Measurements from ENCODE around the gene KRTAP5-10.
"Not testable (repeated sequence)": the region's sequence is repeated elsewhere in the genome, so short reads cannot be mapped to it uniquely, and the experiment has no call there.

The KRTAP5-10 gene

DNA sequence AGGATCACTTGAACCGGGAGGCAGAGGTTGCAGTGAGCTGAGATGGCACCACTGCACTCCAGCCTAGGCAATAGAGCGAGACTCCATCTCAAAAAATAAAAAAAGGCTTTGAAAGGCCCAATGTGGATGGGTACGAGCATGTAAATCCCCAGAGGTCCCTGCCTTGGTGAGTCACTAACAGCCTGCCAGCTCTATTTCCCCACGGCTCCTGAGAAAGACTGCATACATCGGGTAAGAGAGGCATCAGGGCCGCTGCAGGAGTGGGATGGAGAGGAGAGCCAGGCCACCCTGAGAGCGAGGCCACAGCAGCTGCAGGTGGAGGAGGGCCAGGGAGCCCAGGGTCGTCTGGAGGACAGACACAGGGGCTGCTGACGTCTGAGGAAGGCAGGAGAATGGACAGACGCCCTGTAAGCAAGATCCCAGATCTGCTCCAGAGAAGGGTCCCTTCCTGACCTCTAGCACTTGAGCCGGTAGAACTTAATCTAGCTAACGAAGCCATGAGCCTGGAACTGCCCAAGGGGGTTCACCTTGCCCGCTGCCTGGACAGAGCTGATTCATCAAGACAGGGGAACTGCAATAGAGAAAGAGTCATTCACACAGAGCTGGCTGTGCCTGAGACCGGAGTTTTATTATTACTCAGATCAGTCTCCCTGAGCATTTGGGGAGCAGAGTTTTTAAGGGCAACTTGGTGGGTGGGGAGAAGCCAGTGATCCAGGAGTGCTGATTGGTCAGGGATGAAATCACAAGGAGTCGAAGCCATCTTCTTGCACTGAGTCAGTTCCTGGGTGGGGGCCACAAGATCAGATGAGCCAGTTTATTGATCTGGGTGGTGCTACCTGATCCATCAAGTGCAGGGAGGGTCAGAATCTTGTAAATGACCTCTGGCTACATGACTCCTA is 22.2 kb upstream of the KRTAP5-10 start:
- DNase-seq: no peak

DNA sequence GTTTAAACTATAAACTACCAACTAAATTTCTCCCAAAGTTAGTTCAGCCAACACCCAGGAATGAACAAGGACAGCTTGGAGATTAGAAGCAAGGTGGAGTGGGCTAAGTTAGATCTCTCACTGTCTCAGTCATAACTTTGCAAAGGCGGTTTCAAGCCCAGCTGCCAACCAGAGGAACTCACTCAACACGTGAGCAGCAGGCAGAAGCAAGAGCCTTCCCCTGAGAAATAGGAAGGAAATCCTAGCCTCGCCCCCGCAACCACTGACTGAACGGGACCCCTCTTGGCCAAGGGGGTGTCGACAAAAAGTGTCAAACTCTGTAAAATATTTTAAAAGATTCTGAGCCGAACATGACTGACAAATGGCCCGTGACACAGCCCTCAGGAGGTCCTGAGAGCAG is 21.5 kb upstream of the KRTAP5-10 start:
- no peak for DNase-seq

DNA sequence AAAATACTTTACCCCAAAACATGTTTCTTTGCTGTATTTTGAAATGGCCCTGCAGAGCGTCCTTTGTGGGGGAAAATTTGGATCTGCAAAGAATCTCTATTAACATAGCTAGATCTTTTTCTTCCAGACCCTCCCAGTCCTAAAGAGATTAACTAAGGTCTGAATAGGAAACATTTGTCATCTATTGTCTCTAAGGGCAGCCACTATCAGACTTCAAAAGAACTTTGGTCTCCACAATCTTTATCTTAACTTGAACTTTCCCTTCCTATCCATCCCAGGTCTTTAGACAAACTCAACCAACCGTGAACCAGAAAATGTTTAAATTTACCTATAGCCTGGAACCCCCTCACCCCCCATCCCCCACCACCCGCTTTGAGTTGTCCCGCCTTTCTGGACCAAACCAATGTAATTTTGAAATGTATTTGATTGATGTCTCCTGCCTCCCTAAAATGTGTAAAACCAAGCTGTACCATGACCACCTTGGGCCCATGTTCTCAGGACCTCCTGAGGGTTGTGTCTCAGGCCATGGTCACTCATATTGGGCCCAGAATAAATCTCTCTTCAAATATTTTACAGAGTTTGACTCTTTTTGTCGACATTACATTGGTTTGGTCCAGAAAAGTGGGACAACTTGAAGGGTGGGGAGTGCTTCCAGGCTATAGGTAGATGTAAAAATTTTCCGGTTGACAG is 20.7 kb upstream of the KRTAP5-10 start:
- DNase-seq: no peak

GRCh38 chr11:71545405-71545966 is 19.9 kb upstream of the KRTAP5-10 start:
- DNase-seq: no peak

DNA sequence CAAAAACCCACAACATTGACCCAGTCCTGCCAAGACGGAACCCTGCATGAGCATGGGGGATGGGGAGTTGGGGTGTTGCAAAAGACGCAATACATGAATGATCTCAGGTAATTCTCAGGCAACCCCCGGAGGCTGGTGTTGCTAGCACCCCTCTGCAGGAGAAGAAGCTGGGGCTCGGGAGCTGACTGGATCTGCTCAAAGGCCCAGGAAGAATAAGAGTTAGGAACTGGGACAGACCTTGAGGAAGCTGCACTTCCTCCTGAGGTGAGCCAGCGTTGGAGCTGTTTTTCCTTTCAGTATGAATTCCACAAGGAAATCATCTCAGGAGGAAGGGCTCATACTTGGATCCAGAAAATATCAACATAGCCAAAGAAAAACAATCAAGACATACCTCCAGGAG is 17.2 kb upstream of the KRTAP5-10 start, which contains the start of gene KRTAP5-9:
Gene KRTAP5-9, plus strand, starts transcription at position 301 of the 400 bp plus-strand sequence. CDS start 238 bp downstream, outside the sequence.
- no peak for DNase-seq

GRCh38 chr11:71548716-71549151 is 16.6 kb upstream of the KRTAP5-10 start:
- DNase-seq: no peak

DNA sequence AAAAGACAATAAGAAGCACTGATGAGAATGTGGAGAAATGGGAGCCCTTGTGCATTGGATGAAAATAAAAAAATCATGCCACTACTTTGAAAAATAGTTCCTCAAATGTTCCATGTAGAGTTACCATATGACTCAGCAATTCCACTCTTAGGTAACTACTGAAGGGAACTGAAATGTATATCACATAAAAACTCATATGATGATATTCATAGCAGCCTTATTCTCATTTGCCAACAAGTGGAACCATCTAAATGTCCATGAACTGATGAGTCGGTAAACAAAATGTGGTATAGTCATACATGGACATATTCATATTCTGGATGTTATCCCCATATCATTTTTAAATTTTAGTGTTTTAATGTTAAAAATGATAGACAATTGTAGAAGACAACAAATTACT is 13.7 kb upstream of the KRTAP5-10 start:
- no peak for DNase-seq

DNA sequence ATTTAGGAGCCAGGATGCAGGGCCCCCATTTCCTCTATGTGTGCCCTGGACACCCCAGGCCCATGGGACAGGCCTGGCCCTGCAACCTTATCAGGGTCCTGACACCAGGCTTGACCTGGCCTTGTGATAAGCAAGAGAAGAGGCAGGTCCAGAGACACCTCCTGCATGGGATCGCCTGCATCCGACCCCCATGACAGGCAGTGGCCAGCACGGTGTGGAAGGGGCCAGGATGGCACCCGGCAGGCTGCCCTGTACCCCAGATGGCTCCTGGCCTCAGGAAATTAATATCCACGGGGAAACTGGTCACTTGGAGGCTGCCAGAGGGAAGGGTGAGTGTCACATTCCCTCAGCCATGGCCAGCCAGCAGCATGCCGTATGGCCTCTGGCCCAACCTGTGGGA is 10.4 kb upstream of the KRTAP5-10 start:
- DNase-seq: no peak

- DNase-seq: no peak
Observed at GRCh38 chr11:71555508-71555907, 9.9 kb upstream of the KRTAP5-10 start.

DNA sequence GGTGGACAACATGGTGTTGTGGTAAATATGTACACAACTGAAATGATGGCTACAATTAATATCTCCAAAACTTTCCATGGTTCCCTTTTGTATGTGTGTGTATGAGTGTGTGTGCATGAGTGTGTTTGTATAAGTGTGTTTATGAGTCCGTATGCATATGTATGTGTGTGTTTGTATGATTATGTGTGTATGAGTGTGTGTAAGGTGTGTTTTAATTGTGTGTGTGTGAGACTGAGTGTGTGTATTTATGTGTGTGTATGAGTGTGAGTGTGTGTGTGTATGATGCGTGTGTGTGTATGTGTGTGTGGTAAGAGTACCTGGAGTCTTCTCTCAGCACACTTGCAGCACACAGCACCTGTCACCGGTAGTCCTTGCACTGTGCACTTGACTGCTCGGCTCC is 9.3 kb upstream of the KRTAP5-10 start:
- DNase-seq: no peak

- DNase-seq: no peak
Observed at GRCh38 chr11:71557257-71557656, 8.1 kb upstream of the KRTAP5-10 start.

DNA sequence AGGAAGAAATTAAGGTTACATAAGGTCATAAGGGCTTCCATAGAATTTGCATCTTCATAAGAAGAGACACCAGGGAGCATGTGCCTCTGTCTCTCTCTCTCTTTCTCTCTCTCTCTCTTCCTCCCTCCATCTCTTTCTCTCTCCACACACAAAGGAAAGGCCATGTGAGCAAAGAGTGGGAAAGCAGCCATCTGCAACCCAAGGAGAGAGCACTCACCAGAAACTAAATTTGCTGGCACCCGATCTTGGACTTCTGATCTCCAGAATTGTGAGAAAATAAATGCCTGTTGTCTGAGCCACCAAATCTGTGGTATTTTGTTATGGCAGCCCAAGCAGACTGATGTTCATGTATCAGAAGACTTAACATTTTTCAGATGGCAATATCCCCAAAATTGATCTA is 6.4 kb upstream of the KRTAP5-10 start:
- no peak for DNase-seq

DNA sequence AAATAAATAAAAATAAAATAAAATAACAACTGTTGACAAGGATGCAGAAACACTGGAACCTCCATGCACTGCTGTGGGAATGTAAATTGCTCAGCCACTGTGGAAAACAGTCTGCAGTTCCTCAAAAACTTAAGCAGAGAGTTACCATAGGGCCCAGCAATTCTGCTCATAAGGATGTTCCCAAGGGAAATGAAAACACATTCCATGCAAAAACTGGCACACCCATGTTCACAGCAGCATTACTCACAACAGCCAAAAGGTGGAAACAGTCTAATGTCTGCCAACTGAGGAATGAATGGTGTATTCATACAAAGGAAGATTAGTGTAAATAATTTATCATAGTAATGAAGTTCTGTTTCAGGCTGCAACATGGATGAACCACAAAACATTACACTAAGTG is 3.2 kb upstream of the KRTAP5-10 start:
- no peak for DNase-seq

GRCh38 chr11:71563406-71563805 is 2.0 kb upstream of the KRTAP5-10 start:
- peak; percentile 12 to 27 for DNase-seq

GRCh38 chr11:71564430-71564829 is 933 bp upstream of the KRTAP5-10 start:
- no peak for DNase-seq

- DNase-seq: no peak
Observed at GRCh38 chr11:71566081-71566620, 788 bp downstream of the KRTAP5-10 start.

- not testable (repeated sequence) for DNase-seq
Observed at GRCh38 chr11:71566626-71567599, 1.6 kb downstream of the KRTAP5-10 start.

- not testable (repeated sequence) for DNase-seq
Observed at GRCh38 chr11:71567633-71568032, 2.3 kb downstream of the KRTAP5-10 start.

DNA sequence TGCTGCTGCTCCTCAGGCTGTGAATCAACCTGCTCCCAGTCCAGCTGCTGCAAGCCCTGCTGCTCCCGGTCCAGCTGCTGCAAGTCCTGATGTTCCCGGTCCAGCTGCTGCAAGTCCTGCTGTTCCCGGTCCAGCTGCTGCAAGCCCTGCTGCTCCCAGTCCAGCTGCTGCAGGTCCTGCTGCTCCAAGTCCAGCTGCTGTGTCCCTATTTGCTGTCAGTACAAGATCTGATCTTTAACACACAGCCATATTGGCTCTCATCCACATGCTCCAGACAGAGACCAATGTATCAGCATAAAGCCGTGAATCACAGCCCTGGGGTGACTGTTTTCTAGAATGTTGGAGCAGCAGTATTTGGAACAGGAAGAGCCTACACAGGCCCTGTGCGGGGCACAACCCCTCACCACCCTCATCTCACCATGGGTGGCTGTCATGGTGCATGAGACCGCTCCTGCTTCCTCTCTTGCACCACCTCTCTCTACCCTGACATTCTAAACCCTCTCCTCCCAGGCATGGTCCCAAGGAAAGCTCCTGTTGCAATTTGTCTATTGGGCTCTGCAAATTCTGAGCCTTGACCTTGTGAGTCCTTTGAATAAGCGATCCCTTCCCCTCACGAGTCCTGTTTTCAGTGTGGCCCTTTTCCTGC is 3.5 kb downstream of the KRTAP5-10 start:
- no peak for DNase-seq

DNA sequence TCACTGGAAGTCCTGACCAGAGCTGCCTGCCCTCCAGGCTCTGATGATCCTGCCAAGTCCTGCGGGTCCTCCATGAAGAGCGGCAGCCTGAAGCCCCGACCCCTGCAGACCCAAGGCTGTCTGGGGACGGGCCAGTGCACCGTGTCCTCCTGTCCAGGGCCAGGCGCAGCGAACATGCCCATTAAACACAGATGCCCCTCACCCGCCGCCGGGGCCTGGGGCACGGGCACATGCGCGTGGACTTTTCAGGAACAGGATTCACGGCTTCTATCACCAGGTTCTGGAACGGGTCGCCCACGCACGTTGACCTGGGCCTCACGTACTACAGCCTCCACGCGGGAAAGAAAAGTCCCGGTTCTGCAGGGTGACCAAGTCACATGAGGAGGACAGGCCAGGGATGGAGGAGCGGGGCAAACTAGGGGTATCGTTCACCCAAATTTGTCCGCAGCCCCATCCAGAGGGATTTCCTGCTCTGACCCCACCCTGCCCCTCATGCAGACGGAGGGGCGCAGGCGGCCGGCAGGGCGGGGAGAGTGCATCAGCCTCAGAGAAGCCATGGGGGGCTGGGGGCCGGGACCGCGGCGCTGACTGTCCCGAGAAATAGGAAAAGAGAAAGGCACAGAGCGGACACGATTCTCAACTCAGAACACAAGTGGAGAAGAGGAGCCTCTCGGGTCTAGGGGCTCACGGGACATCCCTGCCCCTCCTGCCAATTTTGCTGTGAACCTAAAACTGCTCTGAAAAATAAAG is 5.9 kb downstream of the KRTAP5-10 start:
- not testable (repeated sequence) for DNase-seq

GRCh38 chr11:71572811-71573210 is 7.4 kb downstream of the KRTAP5-10 start:
- DNase-seq: no peak

All from NCI-H446 (cell line).